Ovary (tissue), 3 donors: ENCODE measurements around the gene NFIA.

Experiments
- EP300 ChIP-seq: sonication (generic); formaldehyde crosslinking; IDR thresholded peaks from one replicate; pipeline ENCODE4 v1.6.1; 2017; ENCODE audit warnings: antibody characterized with exemption
- POLR2A ChIP-seq: fragments of 450-650 bp; IDR thresholded peaks from one replicate; pipeline ENCODE4 v1.6.1; 2017; ENCODE audit warnings: antibody characterized with exemption, mild to moderate bottlenecking, moderate library complexity
- TF ChIP-seq, protein P1 (sequence below), 3 donors: fragments of 450-650 bp in 2 of 3; fragments of 200-600 bp in 1 of 3; IDR thresholded peaks; one replicate each; pipeline versions ENCODE4 v1.5.1 to v1.8.0; 2016 to 2022; ENCODE audit warnings: antibody characterized with exemption in 3 of 3, mild to moderate bottlenecking in 1 of 3
- donor health status: DM: no; HTN: no; CAD: no.

DNA sequence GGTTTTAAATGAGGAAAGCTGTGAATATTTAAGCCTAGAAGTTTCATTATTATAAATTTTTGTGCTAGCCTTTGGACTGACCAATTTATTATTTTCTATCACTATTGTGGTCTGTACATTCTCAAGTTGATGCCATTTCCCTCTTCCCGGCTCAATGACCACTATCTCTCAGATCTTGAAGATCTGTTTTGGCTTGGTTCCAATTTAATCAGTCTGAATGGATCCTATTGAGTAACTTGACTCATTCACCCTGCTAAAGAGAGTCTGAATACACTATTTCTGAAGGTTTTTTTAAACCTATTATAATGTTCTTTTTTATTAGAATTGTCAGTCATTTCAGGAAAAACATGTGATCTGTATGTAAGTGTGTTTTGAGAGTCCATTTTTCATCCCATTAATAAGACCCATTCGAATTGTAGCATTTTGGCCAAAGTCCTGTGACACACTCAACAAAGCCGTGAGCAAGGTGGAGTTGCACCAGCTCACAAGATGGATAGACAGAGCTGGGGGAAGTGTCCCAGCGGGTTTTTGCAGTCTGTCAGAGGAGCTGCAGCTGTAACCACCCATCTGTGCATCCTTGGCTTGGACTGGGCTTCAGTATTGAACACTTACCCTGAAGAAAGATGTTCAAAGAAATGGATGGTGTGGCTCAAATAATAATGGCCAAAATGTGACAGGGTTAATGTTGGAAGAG is 145.6 kb downstream of the NFIA start:
- TF ChIP-seq EP300 (no peak), POLR2A (no peak)
- TF ChIP-seq, protein P1, sequence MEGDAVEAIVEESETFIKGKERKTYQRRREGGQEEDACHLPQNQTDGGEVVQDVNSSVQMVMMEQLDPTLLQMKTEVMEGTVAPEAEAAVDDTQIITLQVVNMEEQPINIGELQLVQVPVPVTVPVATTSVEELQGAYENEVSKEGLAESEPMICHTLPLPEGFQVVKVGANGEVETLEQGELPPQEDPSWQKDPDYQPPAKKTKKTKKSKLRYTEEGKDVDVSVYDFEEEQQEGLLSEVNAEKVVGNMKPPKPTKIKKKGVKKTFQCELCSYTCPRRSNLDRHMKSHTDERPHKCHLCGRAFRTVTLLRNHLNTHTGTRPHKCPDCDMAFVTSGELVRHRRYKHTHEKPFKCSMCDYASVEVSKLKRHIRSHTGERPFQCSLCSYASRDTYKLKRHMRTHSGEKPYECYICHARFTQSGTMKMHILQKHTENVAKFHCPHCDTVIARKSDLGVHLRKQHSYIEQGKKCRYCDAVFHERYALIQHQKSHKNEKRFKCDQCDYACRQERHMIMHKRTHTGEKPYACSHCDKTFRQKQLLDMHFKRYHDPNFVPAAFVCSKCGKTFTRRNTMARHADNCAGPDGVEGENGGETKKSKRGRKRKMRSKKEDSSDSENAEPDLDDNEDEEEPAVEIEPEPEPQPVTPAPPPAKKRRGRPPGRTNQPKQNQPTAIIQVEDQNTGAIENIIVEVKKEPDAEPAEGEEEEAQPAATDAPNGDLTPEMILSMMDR (IDR thresholded peaks at IDR 0.05), result no peak
